PC-9 (cell line): ENCODE results near the gene PTBP1.

Experiments used
- CTCF ChIP-seq: fragments of 200-600 bp; sonication (generic); conservative IDR thresholded peaks from 2 replicates; pipeline ENCODE4 v1.6.1; 2017; ENCODE audit warnings: mixed run types, antibody characterized with exemption, mild to moderate bottlenecking, moderate library complexity
- EZH2 ChIP-seq: fragments of 200-600 bp; sonication (generic); IDR thresholded peaks from 2 replicates; pipeline ENCODE4 v1.8.0; 2017; ENCODE audit warnings: antibody characterized with exemption, low read depth

- no peak for TF ChIP-seq CTCF
- no peak for TF ChIP-seq EZH2
These were observed 519 bp downstream of the PTBP1 start for GRCh38 chr19:797528-798414.
